ENCODE results near the gene LIPC. TPM values are rescaled to one million over a fixed set of nuclear protein-coding genes. Genes with fewer than 3 reads are reported as not detected.

LIPC gene
- total RNA-seq, 4 donors from 2014 or later: 0.47 TPM; not detected in 3

DNA sequence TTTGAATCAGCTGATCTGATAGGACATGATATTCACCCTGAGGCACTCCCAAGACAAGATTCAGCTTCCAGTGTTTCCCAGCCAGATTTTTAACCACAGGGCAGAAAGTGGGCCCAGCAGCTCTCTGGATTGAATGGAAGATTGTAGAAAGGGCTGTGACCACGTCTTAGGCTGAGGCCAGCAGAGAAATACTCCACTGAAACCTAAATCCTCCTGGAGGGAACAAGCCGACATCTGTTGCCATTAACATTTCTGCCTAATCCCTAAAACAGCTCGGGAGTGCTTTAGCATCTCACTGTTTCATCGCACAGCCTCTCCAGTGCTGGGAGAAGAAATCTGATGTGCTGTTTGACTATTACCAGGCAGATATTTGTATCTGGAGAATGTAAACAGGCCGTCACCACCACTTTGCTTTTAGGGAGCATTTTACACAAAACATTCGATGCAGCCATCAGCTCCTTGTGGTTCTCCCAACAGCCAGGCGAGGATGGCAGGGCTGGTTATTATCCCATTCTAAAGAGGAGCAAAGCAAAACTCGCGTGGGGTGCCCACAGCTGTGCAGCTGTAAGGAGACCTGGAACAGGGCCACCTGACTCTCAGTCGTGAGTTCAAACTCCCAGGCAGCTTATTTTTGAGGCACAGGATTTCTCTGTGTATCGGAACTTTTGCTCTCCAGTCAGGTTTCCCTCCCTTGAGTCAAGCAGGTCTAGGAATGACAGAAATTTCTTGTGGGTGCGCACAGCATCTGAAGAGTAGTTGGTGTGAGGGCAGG is 117.4 kb downstream of the LIPC start:
- no peak for ATAC-seq
- Histone ChIP-seq H3K27ac (peak overlapping the region in 3 of 4 donors; percentile 30 to 53 (median 43)), H3K4me1 (peaks cover 22 to 36% of the 10 kb centered on the region in 2 donors), H3K27me3 (no peaks in the 10 kb centered on the region), H3K36me3 (no peaks in the 10 kb centered on the region), H3K9me3 (no peaks in the 10 kb centered on the region), H3K4me3 (no peak overlapping the region)
- TF ChIP-seq POLR2A (IDR thresholded peaks at IDR 0.05): no peak
- TF ChIP-seq, protein P1, sequence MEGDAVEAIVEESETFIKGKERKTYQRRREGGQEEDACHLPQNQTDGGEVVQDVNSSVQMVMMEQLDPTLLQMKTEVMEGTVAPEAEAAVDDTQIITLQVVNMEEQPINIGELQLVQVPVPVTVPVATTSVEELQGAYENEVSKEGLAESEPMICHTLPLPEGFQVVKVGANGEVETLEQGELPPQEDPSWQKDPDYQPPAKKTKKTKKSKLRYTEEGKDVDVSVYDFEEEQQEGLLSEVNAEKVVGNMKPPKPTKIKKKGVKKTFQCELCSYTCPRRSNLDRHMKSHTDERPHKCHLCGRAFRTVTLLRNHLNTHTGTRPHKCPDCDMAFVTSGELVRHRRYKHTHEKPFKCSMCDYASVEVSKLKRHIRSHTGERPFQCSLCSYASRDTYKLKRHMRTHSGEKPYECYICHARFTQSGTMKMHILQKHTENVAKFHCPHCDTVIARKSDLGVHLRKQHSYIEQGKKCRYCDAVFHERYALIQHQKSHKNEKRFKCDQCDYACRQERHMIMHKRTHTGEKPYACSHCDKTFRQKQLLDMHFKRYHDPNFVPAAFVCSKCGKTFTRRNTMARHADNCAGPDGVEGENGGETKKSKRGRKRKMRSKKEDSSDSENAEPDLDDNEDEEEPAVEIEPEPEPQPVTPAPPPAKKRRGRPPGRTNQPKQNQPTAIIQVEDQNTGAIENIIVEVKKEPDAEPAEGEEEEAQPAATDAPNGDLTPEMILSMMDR (IDR thresholded peaks at IDR 0.05 in 4 of 5, conservative IDR thresholded peaks at IDR 0.05 in 1 of 5): no peak
- in situ Hi-C loops (cut with MboI; ENCODE audit: low sequenced_read_pairs in 4 of 4) (loop anchor here in 1 of 4 donors (10.0 kb wide), 1 partner anchor 314 kb away; no protein-coding TSS in a partner anchor), intact Hi-C loops (cut with DNase I; ENCODE audit: low total_unique reads) (loop anchor here (5.0 kb wide), 6 partner anchors 42 to 322 kb away; partner anchors contain the start of gene MINDY2)
- no peak for DNase-seq

DNA sequence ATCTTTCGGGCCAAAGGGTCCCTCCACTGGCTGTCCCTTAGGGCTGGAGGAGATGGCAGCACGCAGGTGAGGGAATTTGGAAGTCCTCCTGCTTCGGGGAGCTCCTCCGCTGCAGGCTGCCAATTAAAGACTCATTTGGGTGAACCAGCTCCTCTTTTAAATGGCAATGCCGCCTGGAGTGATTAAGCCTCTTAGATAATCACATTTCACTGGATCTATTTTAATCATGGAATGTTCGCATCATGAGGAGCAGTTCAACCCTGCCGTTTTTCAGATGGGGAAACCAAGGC is 117.9 kb downstream of the LIPC start:
- TF ChIP-seq POLR2A (IDR thresholded peaks at IDR 0.05): no peak
- TF ChIP-seq, protein P1 (IDR thresholded peaks at IDR 0.05 in 4 of 5, conservative IDR thresholded peaks at IDR 0.05 in 1 of 5): no peak
- Histone ChIP-seq H3K27me3 (no peaks in the 10 kb centered on the region), H3K4me1 (peaks cover 22 to 36% of the 10 kb centered on the region in 2 donors), H3K27ac (peak overlapping the region in 1 of 4 donors; percentile 53), H3K9me3 (no peaks in the 10 kb centered on the region), H3K4me3 (no peak overlapping the region), H3K36me3 (no peaks in the 10 kb centered on the region)
- ATAC-seq (no peak), DNase-seq (no peak)
- intact Hi-C loops (cut with DNase I; ENCODE audit: low total_unique reads): loop anchor here (5.0 kb wide), 6 partner anchors 42 to 322 kb away; partner anchors contain the start of gene MINDY2
- in situ Hi-C loops (cut with MboI; ENCODE audit: low sequenced_read_pairs in 4 of 4): loop anchor here in 1 of 4 donors (10.0 kb wide), 1 partner anchor 315 kb away; no protein-coding TSS in a partner anchor

GRCh38 chr15:58551084-58551763 is 119.4 kb downstream of the LIPC start:
- Histone ChIP-seq H3K4me3 (no peak overlapping the region), H3K27ac (no peak overlapping the region), H3K9me3 (no peaks in the 10 kb centered on the region), H3K27me3 (no peaks in the 10 kb centered on the region), H3K36me3 (no peaks in the 10 kb centered on the region), H3K4me1 (peaks cover 22 to 36% of the 10 kb centered on the region in 2 donors)
- no peak for ATAC-seq
- in situ Hi-C loops (cut with MboI; ENCODE audit: low sequenced_read_pairs in 4 of 4): no loop called here
- intact Hi-C loops (cut with DNase I; ENCODE audit: low total_unique reads): no loop called here
- no peak for DNase-seq
- TF ChIP-seq, protein P1 (IDR thresholded peaks at IDR 0.05 in 4 of 5, conservative IDR thresholded peaks at IDR 0.05 in 1 of 5): no peak
- no peak for TF ChIP-seq POLR2A (IDR thresholded peaks at IDR 0.05)

- intact Hi-C loops (cut with DNase I; ENCODE audit: low total_unique reads) (no loop called here), in situ Hi-C loops (cut with MboI; ENCODE audit: low sequenced_read_pairs in 4 of 4) (no loop called here)
- peak overlapping the region in 1 of 4 donors; percentile 4 for H3K4me3 ChIP-seq
- no peak overlapping the region for H3K27ac ChIP-seq
- H3K36me3 ChIP-seq: no peaks in the 10 kb centered on the region
- H3K4me1 ChIP-seq: peaks cover 15 to 30% of the 10 kb centered on the region in 2 donors
- no peaks in the 10 kb centered on the region for H3K9me3 ChIP-seq
- TF ChIP-seq, protein P1 (IDR thresholded peaks at IDR 0.05 in 4 of 5, conservative IDR thresholded peaks at IDR 0.05 in 1 of 5): no peak
- no peak for TF ChIP-seq POLR2A (IDR thresholded peaks at IDR 0.05)
- ATAC-seq: peak in 1 of 2 donors; percentile 35
- DNase-seq: no peak
- H3K27me3 ChIP-seq: no peaks in the 10 kb centered on the region
Observed at GRCh38 chr15:58551764-58552504, 120.1 kb downstream of the LIPC start.
